Measurements from ENCODE around the gene C1GALT1.

DNA sequence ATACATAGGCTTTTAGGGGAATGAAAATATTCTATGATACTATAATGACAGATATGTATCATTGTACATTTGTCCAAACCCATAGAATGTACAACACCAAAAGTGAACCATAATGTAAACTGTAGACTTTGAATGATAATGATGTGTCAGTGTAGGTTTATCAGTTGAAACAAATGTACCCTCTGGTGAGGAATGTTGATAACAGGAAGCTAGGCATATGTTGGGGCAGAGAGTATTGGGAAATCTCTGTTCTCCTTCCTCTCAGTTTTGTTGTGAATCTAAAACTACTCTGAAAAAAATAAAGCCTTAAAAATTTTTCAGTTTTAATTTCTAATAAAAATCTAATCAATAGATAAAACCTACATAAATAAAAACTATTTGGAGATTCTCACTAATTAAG, 36.9 kb downstream of the C1GALT1 start:
- TF ChIP-seq POLR2A (IDR thresholded peaks at IDR 0.05) (no peak), POLR2AphosphoS5 (IDR thresholded peaks at IDR 0.05; ENCODE audit: insufficient read depth in 1 of 2, low read depth in 1 of 2) (no peak)

Data from vagina (tissue), 2 donors.